Thoracic aorta (tissue), 2 donors: ENCODE measurements around the gene MUC21. TPM values are rescaled to one million over a fixed set of nuclear protein-coding genes. Genes with fewer than 3 reads are reported as not detected.
"Not testable (repeated sequence)": the region's sequence is repeated elsewhere in the genome, so short reads cannot be mapped to it uniquely, and the experiment has no call there.

Source experiments
- ATAC-seq: fragments of 150-250 bp; one replicate; pipeline ENCODE4 v1.8.0; 2017; ENCODE audit warnings: low read depth; ENCODE audit not compliant: insufficient number of reproducible peaks, low FRiP score
- DNase-seq: peaks from one replicate; pipeline ENCODE4 v3.0.0-alpha.2; 2020; ENCODE audit warnings: low spot score
- H3K27ac ChIP-seq, 2 donors: fragments of 200-600 bp; sonication (generic); 1 replicate in 1 of 2; 2 replicates in 1 of 2; pipeline ENCODE4 v1.5.1; 2016; ENCODE audit warnings: mild to moderate bottlenecking in 2 of 2, moderate library complexity in 2 of 2
- H3K27me3 ChIP-seq: fragments of 200-600 bp; sonication (generic); replicated peaks from 2 replicates; pipeline ENCODE4 v1.6.0; 2016; ENCODE audit warnings: mild to moderate bottlenecking; ENCODE audit not compliant: insufficient read depth
- H3K36me3 ChIP-seq: fragments of 200-600 bp; sonication (generic); one replicate; pipeline ENCODE4 v1.5.1; 2016
- H3K4me1 ChIP-seq, 2 donors: fragments of 200-600 bp; sonication (generic); 1 replicate in 1 of 2; 2 replicates in 1 of 2; pipeline versions ENCODE4 v1.5.1 to v1.6.0; 2016; ENCODE audit warnings: low read depth in 2 of 2, mild to moderate bottlenecking in 1 of 2; ENCODE audit not compliant: control insufficient read depth in 1 of 2
- H3K4me3 ChIP-seq: fragments of 200-600 bp; sonication (generic); 2 replicates; pipeline ENCODE4 v1.5.1; 2016; ENCODE audit warnings: mild to moderate bottlenecking
- H3K9me3 ChIP-seq: fragments of 200-600 bp; sonication (generic); 2 replicates; pipeline ENCODE4 v1.5.1; 2016
- total RNA-seq, 2 donors: library from RNA; depleted of rRNA; stranded (reverse); fragments of >200 nt; gene quantifications; one replicate each; pipeline versions ENCODE4 v1.1.0 to v1.2.3, GENCODE V29; 2016
- TF ChIP-seq, protein P1 (sequence below): fragments of 200-600 bp; sonication (generic); IDR thresholded peaks from one replicate; pipeline ENCODE4 v1.5.1; 2019; ENCODE audit warnings: antibody characterized with exemption

MUC21 gene
- total RNA-seq, 2 donors from 2014 or later: not detected

DNA sequence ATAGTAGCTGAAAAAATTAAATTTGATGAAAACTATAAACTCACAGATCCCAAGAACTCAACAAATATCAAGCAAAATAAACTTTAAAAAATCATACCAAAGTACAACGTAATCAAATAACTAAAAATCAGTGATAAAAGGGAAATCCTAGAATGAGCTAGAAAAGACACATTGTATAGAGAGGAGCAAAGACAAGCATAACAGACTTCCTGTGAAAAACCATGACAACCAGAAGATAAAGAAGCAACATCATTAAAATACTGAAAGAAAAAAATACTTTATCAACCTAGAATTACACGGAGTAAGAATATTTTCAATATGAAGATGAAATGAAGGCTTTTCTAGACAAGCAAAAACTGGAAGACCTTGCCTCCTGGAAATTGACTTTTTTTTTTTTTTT lies 36.5 kb downstream of the MUC21 start:
- no peak overlapping the region for H3K27ac ChIP-seq

DNA sequence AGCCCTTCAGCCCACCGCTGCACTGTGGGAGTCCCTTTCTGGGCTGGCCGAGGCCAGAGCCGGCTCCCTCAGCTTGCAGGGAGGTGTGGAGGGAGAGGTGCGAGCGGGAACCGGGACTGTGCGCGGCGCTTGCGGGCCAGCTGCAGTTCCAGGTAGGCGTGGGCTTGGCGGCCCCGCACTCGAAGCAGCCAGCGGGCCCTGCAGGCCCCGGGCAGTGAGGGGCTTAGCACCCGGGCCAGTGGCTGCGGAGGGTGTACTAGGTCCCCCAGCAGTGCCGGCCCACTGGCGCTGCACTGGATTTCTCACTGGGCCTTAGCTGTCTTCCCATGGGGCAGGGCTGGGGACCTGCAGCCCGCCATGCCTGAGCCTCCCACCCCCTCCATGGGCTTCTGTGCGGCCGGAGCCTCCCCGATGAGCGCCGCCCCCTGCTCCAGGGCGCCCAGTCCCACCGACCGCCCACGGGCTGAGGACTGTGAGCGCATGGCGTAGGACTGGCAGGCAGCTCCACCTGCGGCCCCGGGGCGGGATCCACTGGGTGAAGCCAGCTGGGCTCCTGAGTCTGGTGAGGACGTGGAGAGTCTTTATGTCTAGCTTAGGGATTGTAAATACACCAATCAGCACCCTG lies 37.2 kb downstream of the MUC21 start:
- H3K4me1 ChIP-seq, H3K27me3 ChIP-seq, H3K36me3 ChIP-seq, DNase-seq, H3K27ac ChIP-seq, H3K9me3 ChIP-seq, H3K4me3 ChIP-seq, ATAC-seq: not testable (repeated sequence)

More for the DNA sequence above, 36.5 kb downstream of the MUC21 start:
- DNase-seq (no peak), ATAC-seq (no peak)
- Histone ChIP-seq H3K4me3 (no peak overlapping the region), H3K4me1 (no peaks in the 10 kb centered on the region), H3K27me3 (no peaks in the 10 kb centered on the region), H3K9me3 (peaks cover 3% of the 10 kb centered on the region), H3K36me3 (no peaks in the 10 kb centered on the region)
- TF ChIP-seq, protein P1, sequence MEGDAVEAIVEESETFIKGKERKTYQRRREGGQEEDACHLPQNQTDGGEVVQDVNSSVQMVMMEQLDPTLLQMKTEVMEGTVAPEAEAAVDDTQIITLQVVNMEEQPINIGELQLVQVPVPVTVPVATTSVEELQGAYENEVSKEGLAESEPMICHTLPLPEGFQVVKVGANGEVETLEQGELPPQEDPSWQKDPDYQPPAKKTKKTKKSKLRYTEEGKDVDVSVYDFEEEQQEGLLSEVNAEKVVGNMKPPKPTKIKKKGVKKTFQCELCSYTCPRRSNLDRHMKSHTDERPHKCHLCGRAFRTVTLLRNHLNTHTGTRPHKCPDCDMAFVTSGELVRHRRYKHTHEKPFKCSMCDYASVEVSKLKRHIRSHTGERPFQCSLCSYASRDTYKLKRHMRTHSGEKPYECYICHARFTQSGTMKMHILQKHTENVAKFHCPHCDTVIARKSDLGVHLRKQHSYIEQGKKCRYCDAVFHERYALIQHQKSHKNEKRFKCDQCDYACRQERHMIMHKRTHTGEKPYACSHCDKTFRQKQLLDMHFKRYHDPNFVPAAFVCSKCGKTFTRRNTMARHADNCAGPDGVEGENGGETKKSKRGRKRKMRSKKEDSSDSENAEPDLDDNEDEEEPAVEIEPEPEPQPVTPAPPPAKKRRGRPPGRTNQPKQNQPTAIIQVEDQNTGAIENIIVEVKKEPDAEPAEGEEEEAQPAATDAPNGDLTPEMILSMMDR: no peak

DNA sequence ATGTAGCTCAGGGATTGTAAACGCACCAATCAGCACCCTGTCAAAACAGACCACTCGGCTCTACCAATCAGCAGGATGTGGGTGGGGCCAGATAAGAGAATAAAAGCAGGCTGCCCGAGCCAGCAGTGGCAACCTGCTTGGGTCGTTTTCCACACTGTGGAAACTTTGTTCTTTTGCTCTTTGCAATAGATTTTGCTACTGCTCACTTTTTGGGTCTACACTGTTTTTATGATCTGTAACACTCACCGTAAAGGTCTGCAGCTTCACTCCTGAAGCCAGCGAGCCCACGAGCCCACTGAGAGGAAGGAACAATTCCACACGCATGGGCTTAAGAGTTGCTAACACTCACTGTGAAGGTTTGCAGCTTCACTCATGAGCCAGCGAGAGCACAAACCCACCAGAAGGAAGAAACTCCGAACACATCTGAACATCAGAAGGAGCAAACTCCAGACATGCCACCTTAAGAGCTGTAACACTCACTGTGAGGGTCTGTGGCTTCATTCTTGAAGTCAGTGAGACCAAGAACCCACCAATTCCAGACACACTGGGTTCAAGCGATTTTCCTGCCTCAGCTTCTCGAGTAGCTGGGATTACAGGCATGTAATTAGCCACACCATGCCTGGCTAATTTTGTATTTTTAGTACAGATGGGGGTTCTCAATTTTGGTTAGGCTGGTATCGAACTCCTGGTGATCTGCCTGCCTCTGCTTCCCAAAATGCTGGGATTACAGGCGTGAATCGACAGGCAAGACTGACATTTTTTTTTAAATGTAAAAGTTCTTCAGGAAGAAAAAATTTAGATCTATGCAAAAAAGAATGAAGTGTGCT lies 38.4 kb downstream of the MUC21 start:
- ATAC-seq: not testable (repeated sequence)

DNA sequence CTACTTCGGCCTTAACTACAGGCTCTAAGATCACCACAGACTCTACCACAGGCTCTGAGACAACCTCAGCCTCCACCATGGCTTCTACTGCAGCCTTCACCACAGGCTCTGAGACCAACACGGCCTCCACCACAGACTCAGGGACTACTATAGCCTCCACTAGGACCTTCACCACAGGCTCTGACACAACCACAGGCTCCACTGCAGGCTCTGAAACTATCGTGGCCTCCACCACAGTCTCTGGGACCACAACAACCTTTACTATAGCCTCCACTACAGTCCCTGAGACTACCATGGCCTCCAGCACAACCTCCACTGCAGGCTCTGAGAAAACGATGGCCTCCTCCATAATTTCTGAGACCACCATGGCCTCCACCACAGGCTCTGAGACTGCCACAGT lies 42.1 kb downstream of the MUC21 start:
- no peak overlapping the region for H3K27ac ChIP-seq
- no peak overlapping the region for H3K4me3 ChIP-seq
- no peaks in the 10 kb centered on the region for H3K27me3 ChIP-seq
- no peaks in the 10 kb centered on the region for H3K9me3 ChIP-seq
- no peaks in the 10 kb centered on the region for H3K4me1 ChIP-seq
- DNase-seq (no peak), ATAC-seq (no peak)
- no peaks in the 10 kb centered on the region for H3K36me3 ChIP-seq
- TF ChIP-seq, protein P1: no peak

More for the DNA sequence above, 38.4 kb downstream of the MUC21 start:
- H3K36me3 ChIP-seq, H3K27ac ChIP-seq, DNase-seq, H3K9me3 ChIP-seq, H3K4me3 ChIP-seq, H3K4me1 ChIP-seq, H3K27me3 ChIP-seq: not testable (repeated sequence)

DNA sequence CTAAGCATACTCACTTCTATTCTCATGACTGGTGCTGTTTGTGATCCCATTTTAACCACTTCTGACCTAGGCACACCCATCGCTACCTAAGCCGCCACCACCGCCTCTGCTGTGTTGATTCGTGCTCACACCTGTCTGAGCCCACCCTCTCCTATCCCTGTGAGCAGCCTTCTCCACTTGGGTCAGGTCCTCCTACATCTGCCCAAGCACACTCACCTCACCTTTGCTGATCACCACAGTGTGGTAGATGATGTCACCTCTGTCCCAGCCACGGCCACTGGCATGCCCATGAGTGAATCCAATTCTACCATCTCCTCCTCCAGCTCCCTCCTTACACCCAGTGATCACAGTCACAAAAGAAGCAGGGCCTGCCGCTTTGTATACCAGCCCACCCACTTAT lies 47.6 kb downstream of the MUC21 start:
- DNase-seq (no peak), ATAC-seq (no peak)
- TF ChIP-seq, protein P1: no peak
- no peaks in the 10 kb centered on the region for H3K4me1 ChIP-seq
- H3K4me3 ChIP-seq: no peak overlapping the region
- no peaks in the 10 kb centered on the region for H3K27me3 ChIP-seq
- H3K9me3 ChIP-seq: no peaks in the 10 kb centered on the region
- H3K36me3 ChIP-seq: no peaks in the 10 kb centered on the region
- no peak overlapping the region for H3K27ac ChIP-seq

DNA sequence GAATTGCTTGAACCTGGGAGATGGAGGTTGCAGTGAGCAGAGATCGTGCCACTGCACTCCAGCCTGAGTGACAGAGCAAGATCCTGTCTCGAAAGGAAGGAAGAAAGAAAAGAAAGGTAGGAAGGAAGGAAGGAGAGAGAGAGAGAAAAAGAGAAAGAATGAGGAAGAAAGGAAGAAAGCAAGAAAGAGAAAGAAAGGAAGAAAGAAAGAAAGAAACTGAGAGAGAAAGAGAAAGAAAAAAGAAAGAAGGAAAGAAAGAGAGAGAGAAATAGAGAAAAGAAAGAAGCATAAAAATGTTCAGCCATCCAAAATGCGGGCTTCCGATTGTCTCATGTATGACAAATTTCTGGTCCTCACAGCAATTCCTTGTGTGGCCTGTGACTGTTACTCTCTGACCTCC lies 49.6 kb downstream of the MUC21 start:
- Histone ChIP-seq H3K27ac (no peak overlapping the region), H3K27me3 (no peaks in the 10 kb centered on the region), H3K9me3 (no peaks in the 10 kb centered on the region), H3K4me1 (no peaks in the 10 kb centered on the region), H3K36me3 (no peaks in the 10 kb centered on the region), H3K4me3 (no peak overlapping the region)
- no peak for ATAC-seq
- no peak for DNase-seq
- TF ChIP-seq, protein P1: no peak
